ENCODE data around the gene RAD51B.

DNA sequence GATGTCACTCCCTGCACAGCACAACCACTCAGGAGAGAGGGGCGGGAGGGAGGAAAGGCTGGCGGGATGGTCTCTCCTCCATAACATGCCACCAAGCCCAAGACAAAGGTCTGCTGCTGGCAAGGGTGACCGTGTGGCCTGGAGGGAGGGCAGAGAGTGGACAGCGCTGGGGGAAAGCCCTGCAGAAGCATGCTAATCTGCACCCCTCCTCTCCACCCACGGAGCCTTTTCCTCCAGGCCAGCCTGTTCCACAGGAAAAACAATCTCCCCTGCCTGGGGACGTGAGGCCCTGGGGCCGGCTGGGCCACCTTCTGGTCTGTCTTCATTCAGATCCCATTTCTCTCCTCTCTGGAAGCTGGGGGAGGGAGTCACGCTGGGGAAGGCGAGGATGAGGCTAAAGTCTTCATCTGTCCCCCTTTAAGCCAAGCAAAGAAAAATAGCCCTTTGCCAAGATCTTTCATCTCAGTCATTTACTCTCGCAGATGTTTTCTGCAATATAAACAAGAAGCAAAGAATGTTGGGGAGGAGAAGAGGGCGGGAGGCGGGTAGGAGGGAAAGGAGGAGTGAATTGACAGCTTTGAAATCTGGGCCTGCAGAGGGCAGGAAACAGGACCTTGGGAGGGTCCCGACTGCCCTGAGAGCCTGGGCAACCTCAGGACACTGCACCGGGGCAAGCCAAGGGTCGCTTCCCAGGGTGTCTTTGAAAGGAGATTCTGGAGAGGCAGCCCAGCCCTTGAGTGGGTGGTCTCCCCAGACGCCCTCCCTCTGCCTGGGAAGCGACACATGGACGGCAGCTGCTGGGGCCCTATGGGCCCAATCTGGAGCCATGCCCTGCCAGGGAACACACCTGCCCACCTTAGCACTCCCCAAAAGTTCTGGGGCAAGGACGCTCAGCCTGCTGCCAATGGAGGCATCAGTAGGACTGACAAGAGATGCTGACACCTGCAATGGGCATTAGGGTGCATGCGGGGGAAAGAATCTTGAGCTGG lies 839.7 kb downstream of the RAD51B start:
- no peak for TF ChIP-seq CTCF (IDR thresholded peaks at IDR 0.05)
- no peak for TF ChIP-seq POLR2A (IDR thresholded peaks at IDR 0.05)
- peak; percentile 35 to 58 for TF ChIP-seq POLR2AphosphoS5 (IDR thresholded peaks at IDR 0.05; ENCODE audit: insufficient read depth in 1 of 2, low read depth in 1 of 2)

Data from vagina (tissue), 2 donors.